Thoracic aorta (tissue), 2 donors: ENCODE data around the gene KCTD8. TPM values are rescaled to one million over a fixed set of nuclear protein-coding genes. Genes with fewer than 3 reads are reported as not detected.

Experiments used
- ATAC-seq: fragments of 150-250 bp; one replicate; pipeline ENCODE4 v1.8.0; 2017; ENCODE audit warnings: low read depth; ENCODE audit not compliant: insufficient number of reproducible peaks, low FRiP score
- DNase-seq: peaks from one replicate; pipeline ENCODE4 v3.0.0-alpha.2; 2020; ENCODE audit warnings: low spot score
- H3K27ac ChIP-seq, 2 donors: fragments of 200-600 bp; sonication (generic); 1 replicate in 1 of 2; 2 replicates in 1 of 2; pipeline ENCODE4 v1.5.1; 2016; ENCODE audit warnings: mild to moderate bottlenecking in 2 of 2, moderate library complexity in 2 of 2
- H3K27me3 ChIP-seq: fragments of 200-600 bp; sonication (generic); replicated peaks from 2 replicates; pipeline ENCODE4 v1.6.0; 2016; ENCODE audit warnings: mild to moderate bottlenecking; ENCODE audit not compliant: insufficient read depth
- H3K36me3 ChIP-seq: fragments of 200-600 bp; sonication (generic); one replicate; pipeline ENCODE4 v1.5.1; 2016
- H3K4me1 ChIP-seq, 2 donors: fragments of 200-600 bp; sonication (generic); 1 replicate in 1 of 2; 2 replicates in 1 of 2; pipeline versions ENCODE4 v1.5.1 to v1.6.0; 2016; ENCODE audit warnings: low read depth in 2 of 2, mild to moderate bottlenecking in 1 of 2; ENCODE audit not compliant: control insufficient read depth in 1 of 2
- H3K4me3 ChIP-seq: fragments of 200-600 bp; sonication (generic); 2 replicates; pipeline ENCODE4 v1.5.1; 2016; ENCODE audit warnings: mild to moderate bottlenecking
- H3K9me3 ChIP-seq: fragments of 200-600 bp; sonication (generic); 2 replicates; pipeline ENCODE4 v1.5.1; 2016
- CTCF ChIP-seq: fragments of 200-600 bp; sonication (generic); IDR thresholded peaks from one replicate; pipeline ENCODE4 v1.5.1; 2019; ENCODE audit warnings: antibody characterized with exemption
- total RNA-seq, 2 donors: library from RNA; depleted of rRNA; stranded (reverse); fragments of >200 nt; gene quantifications; one replicate each; pipeline versions ENCODE4 v1.1.0 to v1.2.3, GENCODE V29; 2016

Gene KCTD8
- total RNA-seq, 2 donors from 2014 or later = 1.8 to 4.2 TPM

GRCh38 chr4:44326741-44327140 is 121.9 kb downstream of the KCTD8 start:
- no peak for DNase-seq
- no peaks in the 10 kb centered on the region for H3K27me3 ChIP-seq
- no peaks in the 10 kb centered on the region for H3K9me3 ChIP-seq
- no peak for TF ChIP-seq CTCF
- no peaks in the 10 kb centered on the region for H3K36me3 ChIP-seq
- no peaks in the 10 kb centered on the region for H3K4me1 ChIP-seq
- H3K27ac ChIP-seq = no peak overlapping the region
- no peak for ATAC-seq
- H3K4me3 ChIP-seq = no peak overlapping the region

- ATAC-seq = no peak
- Histone ChIP-seq H3K36me3 (no peaks in the 10 kb centered on the region), H3K4me3 (no peak overlapping the region), H3K27me3 (no peaks in the 10 kb centered on the region), H3K4me1 (no peaks in the 10 kb centered on the region), H3K9me3 (no peaks in the 10 kb centered on the region), H3K27ac (no peak overlapping the region)
- no peak for DNase-seq
- no peak for TF ChIP-seq CTCF
These were observed 127.8 kb downstream of the KCTD8 start for GRCh38 chr4:44320833-44321232.

GRCh38 chr4:44319129-44319528 is 129.5 kb downstream of the KCTD8 start:
- no peak overlapping the region for H3K4me3 ChIP-seq
- ATAC-seq (no peak), DNase-seq (no peak)
- no peaks in the 10 kb centered on the region for H3K27me3 ChIP-seq
- TF ChIP-seq CTCF = no peak
- no peaks in the 10 kb centered on the region for H3K9me3 ChIP-seq
- no peaks in the 10 kb centered on the region for H3K36me3 ChIP-seq
- H3K4me1 ChIP-seq = no peaks in the 10 kb centered on the region
- H3K27ac ChIP-seq = no peak overlapping the region

- DNase-seq (no peak), ATAC-seq (no peak)
- no peaks in the 10 kb centered on the region for H3K27me3 ChIP-seq
- TF ChIP-seq CTCF = no peak
- H3K9me3 ChIP-seq = no peaks in the 10 kb centered on the region
- H3K4me3 ChIP-seq = no peak overlapping the region
- H3K36me3 ChIP-seq = no peaks in the 10 kb centered on the region
- H3K27ac ChIP-seq = no peak overlapping the region
- H3K4me1 ChIP-seq = no peaks in the 10 kb centered on the region
These were observed 134.9 kb downstream of the KCTD8 start for GRCh38 chr4:44313702-44314101.

GRCh38 chr4:44287505-44287904 is 161.1 kb downstream of the KCTD8 start:
- Histone ChIP-seq H3K4me3 (no peak overlapping the region), H3K4me1 (no peaks in the 10 kb centered on the region), H3K36me3 (no peaks in the 10 kb centered on the region), H3K27ac (no peak overlapping the region), H3K27me3 (no peaks in the 10 kb centered on the region), H3K9me3 (no peaks in the 10 kb centered on the region)
- no peak for DNase-seq
- TF ChIP-seq CTCF = no peak
- ATAC-seq = no peak
